ENCODE measurements around the gene ADAMTS9.

ADAMTS9 gene

GRCh38 chr3:64687781-64688604 is at the start of gene ADAMTS9:
TSS of gene ADAMTS9 (minus strand) at chr3:64688000. CDS start at chr3:64687657, 343 bp downstream.
- H3K4me3 ChIP-seq (ENCODE audit: low read depth, low read length): no peak within 1 kb of the TSS
- TF ChIP-seq, protein P1, sequence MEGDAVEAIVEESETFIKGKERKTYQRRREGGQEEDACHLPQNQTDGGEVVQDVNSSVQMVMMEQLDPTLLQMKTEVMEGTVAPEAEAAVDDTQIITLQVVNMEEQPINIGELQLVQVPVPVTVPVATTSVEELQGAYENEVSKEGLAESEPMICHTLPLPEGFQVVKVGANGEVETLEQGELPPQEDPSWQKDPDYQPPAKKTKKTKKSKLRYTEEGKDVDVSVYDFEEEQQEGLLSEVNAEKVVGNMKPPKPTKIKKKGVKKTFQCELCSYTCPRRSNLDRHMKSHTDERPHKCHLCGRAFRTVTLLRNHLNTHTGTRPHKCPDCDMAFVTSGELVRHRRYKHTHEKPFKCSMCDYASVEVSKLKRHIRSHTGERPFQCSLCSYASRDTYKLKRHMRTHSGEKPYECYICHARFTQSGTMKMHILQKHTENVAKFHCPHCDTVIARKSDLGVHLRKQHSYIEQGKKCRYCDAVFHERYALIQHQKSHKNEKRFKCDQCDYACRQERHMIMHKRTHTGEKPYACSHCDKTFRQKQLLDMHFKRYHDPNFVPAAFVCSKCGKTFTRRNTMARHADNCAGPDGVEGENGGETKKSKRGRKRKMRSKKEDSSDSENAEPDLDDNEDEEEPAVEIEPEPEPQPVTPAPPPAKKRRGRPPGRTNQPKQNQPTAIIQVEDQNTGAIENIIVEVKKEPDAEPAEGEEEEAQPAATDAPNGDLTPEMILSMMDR (IDR thresholded peaks at IDR 0.05; ENCODE audit: insufficient read depth, low read depth, low read length, missing control alignments): no peak
- no peak for DNase-seq (ENCODE audit: low read depth)

DNA sequence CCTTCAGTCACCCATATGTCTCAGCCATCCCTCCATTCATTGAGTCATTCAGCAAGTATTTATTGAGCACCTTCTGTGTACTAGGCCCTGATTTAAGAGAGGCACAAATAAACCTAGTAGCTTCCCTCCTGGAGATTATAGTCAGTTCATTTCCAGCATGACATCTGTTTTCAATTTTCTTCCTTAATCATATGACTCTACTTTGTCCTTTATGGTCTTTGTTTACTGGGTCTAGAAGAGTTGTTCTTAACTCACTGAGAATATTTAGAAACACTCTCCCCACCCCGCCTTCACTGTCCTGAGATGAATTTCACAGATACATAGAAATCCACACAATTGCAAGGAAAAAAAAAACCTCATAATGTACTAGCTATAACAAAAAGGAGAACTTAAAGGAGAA is 44.8 kb upstream of the ADAMTS9 start:
- TF ChIP-seq, protein P1 (IDR thresholded peaks at IDR 0.05; ENCODE audit: insufficient read depth, low read depth, low read length, missing control alignments): no peak
- no peak for DNase-seq (ENCODE audit: low read depth)
- H3K4me3 ChIP-seq (ENCODE audit: low read depth, low read length): no peak overlapping the region

GRCh38 chr3:64730681-64731080 is 42.9 kb upstream of the ADAMTS9 start:
- no peak overlapping the region for H3K4me3 ChIP-seq (ENCODE audit: low read depth, low read length)
- no peak for DNase-seq (ENCODE audit: low read depth)
- TF ChIP-seq, protein P1 (IDR thresholded peaks at IDR 0.05; ENCODE audit: insufficient read depth, low read depth, low read length, missing control alignments): no peak

GRCh38 chr3:64728994-64729393 is 41.2 kb upstream of the ADAMTS9 start:
- no peak for DNase-seq (ENCODE audit: low read depth)
- no peak overlapping the region for H3K4me3 ChIP-seq (ENCODE audit: low read depth, low read length)
- TF ChIP-seq, protein P1 (IDR thresholded peaks at IDR 0.05; ENCODE audit: insufficient read depth, low read depth, low read length, missing control alignments): no peak

GRCh38 chr3:64728428-64728827 is 40.6 kb upstream of the ADAMTS9 start:
- TF ChIP-seq, protein P1 (IDR thresholded peaks at IDR 0.05; ENCODE audit: insufficient read depth, low read depth, low read length, missing control alignments): no peak
- no peak overlapping the region for H3K4me3 ChIP-seq (ENCODE audit: low read depth, low read length)
- DNase-seq (ENCODE audit: low read depth): no peak

GRCh38 chr3:64726414-64727090 is 38.8 kb upstream of the ADAMTS9 start:
- DNase-seq (ENCODE audit: low read depth): no peak
- H3K4me3 ChIP-seq (ENCODE audit: low read depth, low read length): no peak overlapping the region
- TF ChIP-seq, protein P1 (IDR thresholded peaks at IDR 0.05; ENCODE audit: insufficient read depth, low read depth, low read length, missing control alignments): no peak
